ENCODE data around the gene ETV6. TPM values are rescaled to one million over a fixed set of nuclear protein-coding genes. Genes with fewer than 3 reads are reported as not detected.

The ETV6 gene
- total RNA-seq, 2 donors from 2014 or later = 102 to 110 TPM

- Mint-ChIP-seq H3K27me3 (ENCODE audit: low read depth) (no peaks in the 10 kb centered on the region), H3K4me1 (ENCODE audit: low read depth) (peaks cover 72% of the 10 kb centered on the region), H3K4me3 (no peak overlapping the region), H3K36me3 (ENCODE audit: insufficient read depth in 2 of 2) (peaks cover 21 to 60% of the 10 kb centered on the region in 2 donors), H3K9me3 (no peaks in the 10 kb centered on the region), H3K27ac (peak overlapping the region; percentile 59)
- ATAC-seq (replicated peaks in 1 of 2) (no peak), DNase-seq (no peak)
Observed at GRCh38 chr12:11840366-11840765, 190.9 kb downstream of the ETV6 start.

- peaks cover 11% of the 10 kb centered on the region for H3K4me1 Mint-ChIP-seq (ENCODE audit: low read depth)
Observed at GRCh38 chr12:11846488-11846887, 197.0 kb downstream of the ETV6 start.

GRCh38 chr12:11847539-11847938, 198.1 kb downstream of the ETV6 start:
- ATAC-seq (replicated peaks in 1 of 2) (no peak), DNase-seq (no peak)
- H3K4me1 Mint-ChIP-seq (ENCODE audit: low read depth) = peaks cover 3% of the 10 kb centered on the region
- no peak overlapping the region for H3K4me3 Mint-ChIP-seq
- peaks cover 3 to 42% of the 10 kb centered on the region in 2 donors for H3K36me3 Mint-ChIP-seq (ENCODE audit: insufficient read depth in 2 of 2)
- no peaks in the 10 kb centered on the region for H3K9me3 Mint-ChIP-seq
- no peaks in the 10 kb centered on the region for H3K27me3 Mint-ChIP-seq (ENCODE audit: low read depth)
- H3K27ac Mint-ChIP-seq = no peak overlapping the region

More at GRCh38 chr12:11846488-11846887, 197.0 kb downstream of the ETV6 start:
- H3K27ac Mint-ChIP-seq = no peak overlapping the region
- H3K27me3 Mint-ChIP-seq (ENCODE audit: low read depth) = no peaks in the 10 kb centered on the region
- ATAC-seq (replicated peaks in 1 of 2) = no peak
- H3K4me3 Mint-ChIP-seq = no peak overlapping the region
- H3K9me3 Mint-ChIP-seq = no peaks in the 10 kb centered on the region
- no peak for DNase-seq
- H3K36me3 Mint-ChIP-seq (ENCODE audit: insufficient read depth in 2 of 2) = peaks cover 8 to 50% of the 10 kb centered on the region in 2 donors

DNA sequence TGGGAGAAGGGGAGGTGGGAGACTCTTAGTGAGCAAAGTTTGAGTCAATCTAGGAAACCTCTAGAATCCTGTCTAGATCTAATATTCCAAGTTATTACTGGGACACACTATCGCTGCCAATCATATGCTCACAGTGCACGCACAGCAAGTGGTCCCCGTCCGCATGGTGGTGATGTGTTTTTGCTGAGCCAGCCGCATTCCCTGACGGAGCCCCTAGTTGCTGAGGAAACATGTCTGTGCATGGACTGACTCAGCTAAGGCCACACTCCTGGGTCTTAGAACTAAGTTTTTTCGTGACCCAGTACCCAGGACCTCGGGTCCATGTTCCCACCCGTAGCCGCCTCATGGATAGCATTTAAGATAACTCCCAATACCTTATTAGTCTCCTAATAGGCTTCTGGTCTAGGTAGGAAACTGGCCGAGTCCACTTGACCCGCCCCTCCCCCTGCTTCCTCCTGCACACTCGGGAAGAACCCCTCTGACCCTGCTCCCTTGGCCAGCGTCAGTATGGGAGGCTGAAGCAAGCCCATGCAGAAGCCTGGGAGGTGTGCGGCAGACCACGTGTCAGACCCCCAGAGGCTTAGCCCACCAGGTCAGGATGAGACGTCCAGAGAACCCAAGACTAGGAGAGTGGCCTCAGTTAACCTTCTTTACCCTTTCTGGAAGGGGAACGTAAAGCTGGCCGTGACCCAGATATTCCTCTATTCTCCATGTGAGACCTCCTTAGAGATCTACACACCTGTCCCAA, 200.5 kb downstream of the ETV6 start:
- H3K27me3 Mint-ChIP-seq (ENCODE audit: low read depth) = no peaks in the 10 kb centered on the region
- DNase-seq = no peak
- no peaks in the 10 kb centered on the region for H3K9me3 Mint-ChIP-seq
- H3K4me1 Mint-ChIP-seq (ENCODE audit: low read depth) = peaks cover 19% of the 10 kb centered on the region
- no peak overlapping the region for H3K4me3 Mint-ChIP-seq
- ATAC-seq (replicated peaks in 1 of 2) = no peak
- no peak overlapping the region for H3K27ac Mint-ChIP-seq
- peaks cover 7 to 46% of the 10 kb centered on the region in 2 donors for H3K36me3 Mint-ChIP-seq (ENCODE audit: insufficient read depth in 2 of 2)

GRCh38 chr12:11853126-11853525, 203.7 kb downstream of the ETV6 start:
- no peak overlapping the region for H3K27ac Mint-ChIP-seq
- peaks cover 38% of the 10 kb centered on the region for H3K4me1 Mint-ChIP-seq (ENCODE audit: low read depth)
- H3K27me3 Mint-ChIP-seq (ENCODE audit: low read depth) = no peaks in the 10 kb centered on the region
- peaks cover 20 to 48% of the 10 kb centered on the region in 2 donors for H3K36me3 Mint-ChIP-seq (ENCODE audit: insufficient read depth in 2 of 2)
- no peaks in the 10 kb centered on the region for H3K9me3 Mint-ChIP-seq
- no peak for ATAC-seq (replicated peaks in 1 of 2)
- DNase-seq = no peak
- H3K4me3 Mint-ChIP-seq = no peak overlapping the region

- Mint-ChIP-seq H3K36me3 (ENCODE audit: insufficient read depth in 2 of 2) (peaks cover 22 to 43% of the 10 kb centered on the region in 2 donors), H3K27me3 (ENCODE audit: low read depth) (no peaks in the 10 kb centered on the region), H3K4me3 (no peak overlapping the region), H3K27ac (no peak overlapping the region), H3K4me1 (ENCODE audit: low read depth) (peaks cover 38% of the 10 kb centered on the region), H3K9me3 (no peaks in the 10 kb centered on the region)
- DNase-seq = no peak
- no peak for ATAC-seq (replicated peaks in 1 of 2)
Observed at GRCh38 chr12:11854011-11854499, 204.6 kb downstream of the ETV6 start.

- ATAC-seq (replicated peaks in 1 of 2) (no peak), DNase-seq (no peak)
- peaks cover 55% of the 10 kb centered on the region for H3K4me1 Mint-ChIP-seq (ENCODE audit: low read depth)
- no peaks in the 10 kb centered on the region for H3K9me3 Mint-ChIP-seq
- no peaks in the 10 kb centered on the region for H3K27me3 Mint-ChIP-seq (ENCODE audit: low read depth)
- H3K36me3 Mint-ChIP-seq (ENCODE audit: insufficient read depth in 2 of 2) = peaks cover 22 to 44% of the 10 kb centered on the region in 2 donors
- peak overlapping the region in 1 of 2 donors; percentile 39 for H3K4me3 Mint-ChIP-seq
- H3K27ac Mint-ChIP-seq = peak overlapping the region; percentile 36
Observed at GRCh38 chr12:11855983-11856374, 206.5 kb downstream of the ETV6 start.

DNA sequence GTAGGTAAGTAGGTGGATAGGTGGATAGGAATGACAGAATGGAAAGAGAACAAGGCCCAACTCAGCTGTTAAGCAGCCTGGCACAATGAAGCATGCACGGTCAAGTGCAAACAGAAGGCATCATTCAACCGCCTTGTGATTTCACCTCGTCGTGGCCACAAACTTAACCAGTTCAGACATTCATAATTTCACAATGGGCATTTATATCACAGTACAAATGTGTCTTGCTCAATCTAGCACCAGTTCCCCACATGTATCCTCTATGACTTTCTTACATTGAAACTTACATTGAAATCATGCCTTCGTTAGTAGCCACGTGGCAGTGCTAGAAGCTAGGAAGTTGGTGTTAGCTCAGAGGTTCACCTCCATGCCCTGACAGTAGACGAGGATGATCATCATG, 207.5 kb downstream of the ETV6 start:
- peak overlapping the region; percentile 49 for H3K27ac Mint-ChIP-seq
- ATAC-seq (replicated peaks in 1 of 2) = peak in 1 of 2 donors; percentile 21
- no peaks in the 10 kb centered on the region for H3K9me3 Mint-ChIP-seq
- H3K36me3 Mint-ChIP-seq (ENCODE audit: insufficient read depth in 2 of 2) = peaks cover 22 to 46% of the 10 kb centered on the region in 2 donors
- H3K27me3 Mint-ChIP-seq (ENCODE audit: low read depth) = no peaks in the 10 kb centered on the region
- H3K4me1 Mint-ChIP-seq (ENCODE audit: low read depth) = peaks cover 60% of the 10 kb centered on the region
- H3K4me3 Mint-ChIP-seq = no peak overlapping the region
- DNase-seq = no peak

DNA sequence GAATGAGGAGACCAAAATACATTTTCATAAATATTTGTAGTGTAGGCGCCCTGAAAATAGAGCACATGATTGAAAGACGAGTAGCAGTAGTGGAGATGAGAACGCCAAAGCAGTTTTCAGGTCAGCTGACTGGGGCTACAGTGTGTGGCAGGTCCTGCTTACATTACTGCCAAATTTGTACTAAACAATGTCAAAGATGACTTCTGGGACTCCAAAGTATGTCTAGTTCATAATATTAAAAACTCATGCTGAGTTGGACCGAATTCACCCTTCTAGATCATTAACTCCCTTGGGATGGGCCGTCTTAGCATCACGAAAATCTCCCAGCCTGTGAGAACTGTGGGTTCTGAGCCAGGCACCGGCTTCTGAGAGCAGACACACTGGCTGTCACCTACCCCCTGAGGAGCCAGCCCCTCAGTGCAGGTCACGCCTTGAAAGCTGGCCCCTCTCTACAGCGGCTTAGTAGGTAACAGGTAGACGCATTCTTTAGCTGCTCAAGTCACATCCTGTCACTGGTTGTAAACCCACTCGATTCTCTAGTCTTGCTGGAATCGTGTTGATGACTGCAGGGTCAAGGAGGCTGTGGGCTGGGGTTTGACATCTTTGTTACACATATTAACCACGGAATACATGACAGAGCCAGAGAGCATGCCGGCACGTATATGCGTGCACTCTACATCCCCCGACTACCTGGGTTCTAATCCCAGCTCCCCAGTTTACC, 210.4 kb downstream of the ETV6 start:
- Mint-ChIP-seq H3K27me3 (ENCODE audit: low read depth) (no peaks in the 10 kb centered on the region), H3K4me1 (ENCODE audit: low read depth) (peaks cover 54% of the 10 kb centered on the region), H3K4me3 (no peak overlapping the region), H3K9me3 (no peaks in the 10 kb centered on the region), H3K36me3 (ENCODE audit: insufficient read depth in 2 of 2) (peaks cover 28 to 49% of the 10 kb centered on the region in 2 donors), H3K27ac (peak overlapping the region; percentile 66)
- peak; percentile 17 to 26 for DNase-seq
- ATAC-seq (replicated peaks in 1 of 2) = peak; percentile 64 to 71

GRCh38 chr12:11861155-11861863, 211.8 kb downstream of the ETV6 start:
- H3K27me3 Mint-ChIP-seq (ENCODE audit: low read depth) = no peaks in the 10 kb centered on the region
- peaks cover 40% of the 10 kb centered on the region for H3K4me1 Mint-ChIP-seq (ENCODE audit: low read depth)
- H3K36me3 Mint-ChIP-seq (ENCODE audit: insufficient read depth in 2 of 2) = peaks cover 34 to 50% of the 10 kb centered on the region in 2 donors
- peak overlapping the region; percentile 39 for H3K27ac Mint-ChIP-seq
- no peak overlapping the region for H3K4me3 Mint-ChIP-seq
- no peak for DNase-seq
- peaks cover 5% of the 10 kb centered on the region in 2 donors for H3K9me3 Mint-ChIP-seq
- no peak for ATAC-seq (replicated peaks in 1 of 2)

DNA sequence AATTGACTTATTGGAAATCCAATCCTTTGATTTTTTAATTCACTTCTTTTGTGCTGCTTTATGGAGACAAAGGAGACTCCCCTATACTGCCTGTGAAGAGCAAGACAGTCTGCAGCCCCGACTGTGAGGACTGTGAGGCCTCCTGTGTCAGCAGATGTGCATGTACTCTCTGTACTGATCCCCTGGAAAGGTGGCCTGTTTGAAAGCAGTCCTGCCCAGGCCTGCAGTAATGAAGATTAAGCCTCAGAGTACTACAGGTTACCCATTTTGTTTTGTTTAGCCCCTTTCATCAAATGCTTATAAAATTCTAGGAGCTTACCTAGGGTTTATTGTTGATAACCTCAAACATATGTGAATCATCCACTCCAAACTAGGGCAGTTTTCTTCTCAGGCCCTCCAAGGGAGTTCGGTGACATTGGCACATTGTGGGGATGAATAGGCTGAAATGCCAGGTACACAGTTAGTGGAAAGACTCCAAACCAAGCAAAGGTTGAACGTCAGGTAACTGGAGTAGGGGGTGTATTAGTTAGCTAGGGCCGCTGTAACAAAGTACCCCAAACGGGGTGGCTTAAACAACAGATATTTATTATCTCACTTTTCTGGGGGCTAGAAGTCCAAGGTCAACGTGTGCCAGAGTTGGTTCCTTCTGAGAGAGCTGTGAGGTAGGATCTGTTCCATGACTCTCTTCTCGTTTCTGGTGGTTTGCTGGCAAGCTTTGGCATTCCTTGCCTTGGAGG, 212.6 kb downstream of the ETV6 start:
- Mint-ChIP-seq H3K4me1 (ENCODE audit: low read depth) (peaks cover 40% of the 10 kb centered on the region), H3K4me3 (no peak overlapping the region), H3K27me3 (ENCODE audit: low read depth) (no peaks in the 10 kb centered on the region), H3K27ac (peak overlapping the region; percentile 44), H3K36me3 (ENCODE audit: insufficient read depth in 2 of 2) (peaks cover 37 to 50% of the 10 kb centered on the region in 2 donors), H3K9me3 (peaks cover 5 to 7% of the 10 kb centered on the region in 2 donors)
- ATAC-seq (replicated peaks in 1 of 2) = no peak
- no peak for DNase-seq

DNA sequence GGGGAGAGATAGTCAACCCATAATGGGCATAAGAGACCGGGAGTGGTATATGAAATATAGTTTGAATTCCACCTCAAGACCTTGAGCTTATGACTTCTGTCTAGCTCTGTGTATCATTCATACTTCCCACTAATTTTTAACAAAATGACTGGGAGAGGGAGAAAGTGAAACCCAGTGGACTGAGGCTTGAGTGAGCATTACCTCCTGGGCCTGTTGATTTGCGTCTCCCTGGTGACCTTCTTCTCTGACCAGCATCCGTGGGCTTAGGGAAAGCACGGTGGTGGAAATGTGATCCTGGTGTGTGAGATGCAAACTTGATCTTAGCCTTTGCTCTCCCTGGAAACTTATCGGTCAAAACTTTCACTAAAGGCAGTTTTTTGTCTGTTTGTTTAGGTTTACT, 213.3 kb downstream of the ETV6 start:
- no peak for DNase-seq
- Mint-ChIP-seq H3K36me3 (ENCODE audit: insufficient read depth in 2 of 2) (peaks cover 36 to 51% of the 10 kb centered on the region in 2 donors), H3K4me1 (ENCODE audit: low read depth) (peaks cover 47% of the 10 kb centered on the region), H3K27me3 (ENCODE audit: low read depth) (no peaks in the 10 kb centered on the region), H3K9me3 (peaks cover 5 to 7% of the 10 kb centered on the region in 2 donors), H3K4me3 (no peak overlapping the region), H3K27ac (peak overlapping the region; percentile 44)
- peak; percentile 41 to 58 for ATAC-seq (replicated peaks in 1 of 2)

Measured in activated T-cell treated with anti-CD3 and anti-CD28 coated beads, Interleukin-2, amount 50 U/mL, for 72 hours (primary cell).